ENCODE measurements around the gene TSPY10.
"Not testable (repeated sequence)": the region's sequence is repeated elsewhere in the genome, so short reads cannot be mapped to it uniquely, and the experiment has no call there.

TSPY10 gene, protein sequence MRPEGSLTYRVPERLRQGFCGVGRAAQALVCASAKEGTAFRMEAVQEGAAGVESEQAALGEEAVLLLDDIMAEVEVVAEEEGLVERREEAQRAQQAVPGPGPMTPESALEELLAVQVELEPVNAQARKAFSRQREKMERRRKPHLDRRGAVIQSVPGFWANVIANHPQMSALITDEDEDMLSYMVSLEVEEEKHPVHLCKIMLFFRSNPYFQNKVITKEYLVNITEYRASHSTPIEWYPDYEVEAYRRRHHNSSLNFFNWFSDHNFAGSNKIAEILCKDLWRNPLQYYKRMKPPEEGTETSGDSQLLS

GRCh38 chrY:9527580-9527979 is at the start of gene TSPY10:
Gene TSPY10, plus strand, starts transcription at chrY:9527880. Its CDS starts 46 bp downstream, at chrY:9527926.
- not testable (repeated sequence) for DNase-seq

- DNase-seq, result not testable (repeated sequence)
Observed at GRCh38 chrY:9486967-9487366, 40.7 kb upstream of the TSPY10 start, which contains the start of gene TSPY9. Gene TSPY9, plus strand, starts transcription at chrY:9487267. Its CDS starts 46 bp downstream, at chrY:9487313.

DNA sequence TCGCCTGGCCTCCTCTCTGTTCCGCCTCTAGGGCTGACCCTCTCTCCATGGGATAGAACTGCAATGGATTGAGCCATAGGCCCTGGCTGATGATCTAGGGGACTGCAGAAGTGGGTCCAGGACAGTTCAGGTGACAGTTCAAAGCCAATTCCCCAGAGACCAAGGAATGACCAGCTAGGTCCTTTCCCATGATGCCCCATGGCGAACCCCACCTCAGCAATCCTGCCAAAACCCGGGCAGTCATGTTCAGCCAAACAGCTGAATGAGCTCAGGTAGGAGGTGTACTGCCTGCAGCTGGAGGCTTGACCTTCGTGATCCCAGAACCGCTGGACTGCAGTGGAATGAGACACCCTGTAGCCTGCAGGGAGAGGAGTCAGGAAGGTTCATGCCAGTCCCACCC is 23.3 kb upstream of the TSPY10 start:
- not testable (repeated sequence) for DNase-seq

DNA sequence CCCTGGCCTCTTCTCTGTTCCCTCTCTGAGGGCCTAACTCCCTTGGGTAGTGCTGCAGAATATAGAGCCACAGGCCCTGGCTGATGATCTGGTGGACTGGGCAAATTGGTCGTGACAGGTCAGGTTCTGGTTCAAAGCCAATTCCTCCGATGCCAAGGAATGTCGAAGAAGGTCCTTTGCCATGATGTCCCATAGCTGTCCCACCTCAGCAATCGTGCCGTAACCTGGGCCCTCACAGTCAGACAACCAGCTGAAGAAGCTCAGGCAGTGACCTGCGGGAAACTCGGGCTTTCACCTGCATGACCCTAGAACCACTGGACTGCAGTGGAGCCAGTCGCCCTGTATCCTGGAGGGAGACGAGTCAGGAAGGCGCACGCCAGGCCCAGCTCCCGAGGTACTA is 11.4 kb upstream of the TSPY10 start:
- DNase-seq, result not testable (repeated sequence)

Data from cerebellar nuclear complex (tissue), 1 donor.